PC-9 (cell line): ENCODE results near the gene TNFAIP3. TPM values are rescaled to one million over a fixed set of nuclear protein-coding genes. Genes with fewer than 3 reads are reported as not detected.

Experiments
- BruUV-seq: library from RNA; stranded (reverse); fragments of 400-500 nt; replicated peaks from 2 replicates; lab custom pipeline; 2021; lab: Mats Ljungman, UMichigan
- CTCF ChIA-PET: fragments of 300-600 bp; sonication (Branson Sonifier 250); formaldehyde crosslinking; loops from one replicate; lab custom pipeline; 2022; ENCODE audit warnings: antibody characterized with exemption; lab: Charles Lee
- POLR2A ChIA-PET: fragments of 300-600 bp; sonication (Branson Sonifier 250); formaldehyde crosslinking; loops from one replicate; lab custom pipeline; 2022; ENCODE audit warnings: antibody characterized with exemption; ENCODE audit not compliant: unreplicated experiment; lab: Charles Lee
- DNase-seq, 2 experiments: peaks; one replicate each; pipeline versions ENCODE4 v3.0.0 to v3.0.0-alpha.2; 2015 to 2022; ENCODE audit warnings: mixed read lengths in 1 of 2
- H2AFZ ChIP-seq: fragments of 200-600 bp; sonication (generic); 2 replicates; pipeline ENCODE4 v1.8.1; 2017; ENCODE audit warnings: antibody characterized with exemption
- H3F3A ChIP-seq: fragments of 200-600 bp; sonication (generic); 2 replicates; pipeline ENCODE4 v1.8.1; 2017; ENCODE audit warnings: antibody characterized with exemption, mild to moderate bottlenecking, low read depth; ENCODE audit not compliant: insufficient read depth
- H3K27ac ChIP-seq: fragments of 200-600 bp; sonication (generic); 2 replicates; pipeline ENCODE4 v1.6.1; 2016; ENCODE audit warnings: mixed run types
- H3K27me3 ChIP-seq: fragments of 200-600 bp; sonication (generic); 2 replicates; pipeline ENCODE4 v1.6.1; 2016; ENCODE audit warnings: low read depth, mixed run types; ENCODE audit not compliant: insufficient read depth
- H3K36me3 ChIP-seq: fragments of 200-600 bp; sonication (generic); 2 replicates; pipeline ENCODE4 v1.6.1; 2016; ENCODE audit warnings: low read depth, mixed run types
- H3K4me1 ChIP-seq: fragments of 200-600 bp; sonication (generic); replicated peaks from 2 replicates; pipeline ENCODE4 v1.6.1; 2016; ENCODE audit warnings: mixed run types; ENCODE audit not compliant: insufficient read depth
- H3K4me2 ChIP-seq: fragments of 200-600 bp; sonication (generic); 2 replicates; pipeline ENCODE4 v1.6.1; 2017; ENCODE audit warnings: mixed run types
- H3K4me3 ChIP-seq: fragments of 200-600 bp; sonication (generic); 2 replicates; pipeline ENCODE4 v1.6.1; 2016; ENCODE audit warnings: mixed run types
- H3K79me2 ChIP-seq: fragments of 200-600 bp; sonication (generic); 2 replicates; pipeline ENCODE4 v1.6.1; 2017; ENCODE audit warnings: low read depth, mixed run types
- H3K9me2 ChIP-seq: fragments of 200-600 bp; sonication (generic); 2 replicates; pipeline ENCODE4 v1.8.1; 2017; ENCODE audit warnings: mild to moderate bottlenecking; ENCODE audit not compliant: insufficient read depth
- H3K9me3 ChIP-seq: fragments of 200-600 bp; sonication (generic); 2 replicates; pipeline ENCODE4 v1.8.1; 2016; ENCODE audit warnings: low read depth; ENCODE audit not compliant: insufficient read depth
- H4K20me1 ChIP-seq: fragments of 200-600 bp; sonication (generic); 2 replicates; pipeline ENCODE4 v1.8.1; 2017; ENCODE audit not compliant: insufficient read depth
- EZH2 ChIP-seq: fragments of 200-600 bp; sonication (generic); IDR thresholded peaks from 2 replicates; pipeline ENCODE4 v1.8.0; 2017; ENCODE audit warnings: antibody characterized with exemption, low read depth
- intact Hi-C: fragments of 100-400 bp; cut with micrococcal nuclease; formaldehyde crosslinking; loops from one replicate; pipeline ENCODE4 v1.10.0; 2022; ENCODE audit not compliant: unreplicated experiment
- total RNA-seq: library from RNA; stranded (reverse); gene quantifications from 2 replicates; pipeline ENCODE4 v1.2.3, GENCODE V29; 2021
- TF ChIP-seq, protein P1 (sequence below): fragments of 200-600 bp; sonication (generic); conservative IDR thresholded peaks from 2 replicates; pipeline ENCODE4 v1.6.1; 2017; ENCODE audit warnings: mixed run types, antibody characterized with exemption, mild to moderate bottlenecking, moderate library complexity

The TNFAIP3 gene
- total RNA-seq, 1 experiment from 2014 or later = 7.8 TPM

DNA sequence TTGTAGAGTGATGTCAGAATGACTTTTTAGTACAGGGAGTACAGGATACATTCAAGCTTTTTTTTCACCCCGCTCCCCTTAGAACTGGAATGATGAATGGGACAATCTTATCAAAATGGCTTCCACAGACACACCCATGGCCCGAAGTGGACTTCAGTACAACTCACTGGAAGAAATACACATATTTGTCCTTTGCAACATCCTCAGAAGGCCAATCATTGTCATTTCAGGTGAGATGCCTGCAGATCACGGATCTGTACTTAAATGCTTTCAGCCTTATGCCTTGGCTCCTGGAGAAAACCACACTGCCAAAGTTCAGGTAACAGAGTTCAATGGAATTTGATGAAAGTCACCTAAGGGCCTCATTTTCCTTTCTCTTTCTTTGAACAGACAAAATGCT, 8.5 kb downstream of the TNFAIP3 start:
- no TSS peak for BruUV-seq
- no peak for DNase-seq
- Histone ChIP-seq H3K9me2 (no peaks in the 10 kb centered on the region), H3K4me1 (peaks cover 38% of the 10 kb centered on the region), H3F3A (peaks cover 13% of the 10 kb centered on the region; the same call in 1 of the 2 replicates), H3K27me3 (no peaks in the 10 kb centered on the region), H3K4me3 (no peak overlapping the region), H3K9me3 (no peaks in the 10 kb centered on the region), H4K20me1 (no peaks in the 10 kb centered on the region), H3K4me2 (no peak overlapping the region), H3K79me2 (peaks cover 25% of the 10 kb centered on the region), H2AFZ (no peak overlapping the region), H3K36me3 (peaks cover 44% of the 10 kb centered on the region), H3K27ac (no peak overlapping the region)
- TF ChIP-seq EZH2 = no peak
- TF ChIP-seq, protein P1, sequence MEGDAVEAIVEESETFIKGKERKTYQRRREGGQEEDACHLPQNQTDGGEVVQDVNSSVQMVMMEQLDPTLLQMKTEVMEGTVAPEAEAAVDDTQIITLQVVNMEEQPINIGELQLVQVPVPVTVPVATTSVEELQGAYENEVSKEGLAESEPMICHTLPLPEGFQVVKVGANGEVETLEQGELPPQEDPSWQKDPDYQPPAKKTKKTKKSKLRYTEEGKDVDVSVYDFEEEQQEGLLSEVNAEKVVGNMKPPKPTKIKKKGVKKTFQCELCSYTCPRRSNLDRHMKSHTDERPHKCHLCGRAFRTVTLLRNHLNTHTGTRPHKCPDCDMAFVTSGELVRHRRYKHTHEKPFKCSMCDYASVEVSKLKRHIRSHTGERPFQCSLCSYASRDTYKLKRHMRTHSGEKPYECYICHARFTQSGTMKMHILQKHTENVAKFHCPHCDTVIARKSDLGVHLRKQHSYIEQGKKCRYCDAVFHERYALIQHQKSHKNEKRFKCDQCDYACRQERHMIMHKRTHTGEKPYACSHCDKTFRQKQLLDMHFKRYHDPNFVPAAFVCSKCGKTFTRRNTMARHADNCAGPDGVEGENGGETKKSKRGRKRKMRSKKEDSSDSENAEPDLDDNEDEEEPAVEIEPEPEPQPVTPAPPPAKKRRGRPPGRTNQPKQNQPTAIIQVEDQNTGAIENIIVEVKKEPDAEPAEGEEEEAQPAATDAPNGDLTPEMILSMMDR = no peak
- ChIA-PET POLR2A (interaction anchor here (0.6 kb wide), 1 partner anchor 131 kb away, joined by 4 read pairs; no protein-coding TSS in a partner anchor), CTCF (no interaction called here)
- intact Hi-C loops = no loop called here

DNA sequence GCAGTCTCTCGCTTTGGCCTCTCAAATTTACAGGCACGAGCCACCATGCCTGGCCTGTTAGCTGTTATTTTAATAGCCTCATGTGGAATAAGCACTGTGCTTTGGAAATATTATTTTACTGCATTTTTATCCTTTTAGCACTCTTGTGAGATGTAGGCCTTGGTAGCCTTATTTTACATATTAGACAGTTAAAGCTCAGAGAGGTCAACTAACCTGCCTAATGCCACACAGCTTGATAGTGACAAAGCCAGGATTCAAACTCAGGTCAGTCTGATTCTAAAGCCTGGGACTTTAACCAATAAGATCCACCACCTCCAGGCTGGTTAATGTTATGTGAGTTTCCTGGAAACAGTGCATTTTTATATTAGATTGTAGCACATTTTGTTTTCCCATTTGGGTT, 9.5 kb downstream of the TNFAIP3 start:
- peaks cover 17% of the 10 kb centered on the region for H3F3A ChIP-seq
- no peak overlapping the region for H2AFZ ChIP-seq
- no peaks in the 10 kb centered on the region for H3K9me2 ChIP-seq
- peaks cover 41% of the 10 kb centered on the region for H3K36me3 ChIP-seq
- no peaks in the 10 kb centered on the region for H3K9me3 ChIP-seq
- no peaks in the 10 kb centered on the region for H3K27me3 ChIP-seq
- H3K4me3 ChIP-seq = no peak overlapping the region
- CTCF ChIA-PET = no interaction called here
- H3K79me2 ChIP-seq = peaks cover 16% of the 10 kb centered on the region
- peaks cover 29% of the 10 kb centered on the region for H3K4me1 ChIP-seq
- TF ChIP-seq, protein P1 = no peak
- no peak for TF ChIP-seq EZH2
- H3K27ac ChIP-seq = no peak overlapping the region
- BruUV-seq = no TSS peak
- no peak overlapping the region for H3K4me2 ChIP-seq
- POLR2A ChIA-PET = no interaction called here
- no peaks in the 10 kb centered on the region for H4K20me1 ChIP-seq
- intact Hi-C loops = no loop called here
- no peak for DNase-seq

DNA sequence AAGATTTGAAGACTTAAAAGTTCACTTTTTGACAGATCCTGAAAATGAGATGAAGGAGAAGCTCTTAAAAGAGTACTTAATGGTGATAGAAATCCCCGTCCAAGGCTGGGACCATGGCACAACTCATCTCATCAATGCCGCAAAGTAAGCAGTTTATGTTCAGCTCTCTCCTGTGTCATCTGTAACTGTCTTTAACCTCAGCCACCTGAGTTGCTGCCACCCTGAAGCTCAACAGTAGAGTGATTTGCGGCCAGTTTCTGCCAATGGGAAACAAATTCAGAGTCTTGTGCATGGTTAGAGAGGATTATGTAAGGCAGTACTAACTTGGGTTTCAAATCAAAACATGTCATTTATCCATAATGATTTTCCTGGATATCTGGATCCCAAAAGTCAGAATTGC, 10.1 kb downstream of the TNFAIP3 start:
- peaks cover 23% of the 10 kb centered on the region for H3K4me1 ChIP-seq
- intact Hi-C loops = no loop called here
- H3K9me2 ChIP-seq = no peaks in the 10 kb centered on the region
- peaks cover 23% of the 10 kb centered on the region for H3F3A ChIP-seq
- H3K27ac ChIP-seq = no peak overlapping the region
- CTCF ChIA-PET = no interaction called here
- no peak for DNase-seq
- H4K20me1 ChIP-seq = no peaks in the 10 kb centered on the region
- BruUV-seq = no TSS peak
- POLR2A ChIA-PET = no interaction called here
- H3K79me2 ChIP-seq = peaks cover 12% of the 10 kb centered on the region
- no peak overlapping the region for H3K4me2 ChIP-seq
- no peaks in the 10 kb centered on the region for H3K9me3 ChIP-seq
- H3K27me3 ChIP-seq = no peaks in the 10 kb centered on the region
- no peak overlapping the region for H2AFZ ChIP-seq
- TF ChIP-seq, protein P1 = no peak
- TF ChIP-seq EZH2 = no peak
- H3K4me3 ChIP-seq = no peak overlapping the region
- peaks cover 38% of the 10 kb centered on the region for H3K36me3 ChIP-seq
